ENCODE results near the gene ACSL1.
"Not testable (repeated sequence)": the region's sequence is repeated elsewhere in the genome, so short reads cannot be mapped to it uniquely, and the experiment has no call there.

Gene ACSL1

DNA sequence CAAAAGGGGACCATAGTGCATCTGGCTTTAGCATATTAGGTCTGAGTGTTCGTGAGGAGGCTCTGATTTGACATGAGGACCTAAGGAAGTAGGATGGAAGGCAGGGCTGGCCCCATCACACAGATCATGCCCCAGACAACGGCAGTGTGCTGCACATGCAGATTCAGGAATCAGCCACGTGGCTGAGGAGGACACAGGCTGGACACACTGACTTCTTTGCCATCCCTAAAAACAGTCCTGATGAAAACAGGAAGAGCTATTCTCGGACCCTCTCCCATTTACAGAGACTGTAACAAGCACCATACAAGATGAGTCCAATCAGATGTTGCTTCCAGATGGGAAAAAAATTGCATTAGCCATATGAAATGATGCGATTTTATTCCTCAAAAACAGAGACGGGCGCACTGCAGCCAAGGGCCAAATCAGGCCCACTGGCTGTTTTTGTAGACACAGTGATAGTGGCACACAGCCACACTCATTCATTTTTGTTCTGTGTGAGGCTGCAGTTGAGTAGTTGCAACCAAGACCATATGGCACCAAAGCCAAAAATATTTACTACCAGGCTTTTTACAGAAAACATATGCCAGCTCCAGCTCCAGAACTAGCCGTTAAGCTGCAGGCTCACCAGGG, 41.0 kb downstream of the ACSL1 start:
- DNase-seq: no peak

DNA sequence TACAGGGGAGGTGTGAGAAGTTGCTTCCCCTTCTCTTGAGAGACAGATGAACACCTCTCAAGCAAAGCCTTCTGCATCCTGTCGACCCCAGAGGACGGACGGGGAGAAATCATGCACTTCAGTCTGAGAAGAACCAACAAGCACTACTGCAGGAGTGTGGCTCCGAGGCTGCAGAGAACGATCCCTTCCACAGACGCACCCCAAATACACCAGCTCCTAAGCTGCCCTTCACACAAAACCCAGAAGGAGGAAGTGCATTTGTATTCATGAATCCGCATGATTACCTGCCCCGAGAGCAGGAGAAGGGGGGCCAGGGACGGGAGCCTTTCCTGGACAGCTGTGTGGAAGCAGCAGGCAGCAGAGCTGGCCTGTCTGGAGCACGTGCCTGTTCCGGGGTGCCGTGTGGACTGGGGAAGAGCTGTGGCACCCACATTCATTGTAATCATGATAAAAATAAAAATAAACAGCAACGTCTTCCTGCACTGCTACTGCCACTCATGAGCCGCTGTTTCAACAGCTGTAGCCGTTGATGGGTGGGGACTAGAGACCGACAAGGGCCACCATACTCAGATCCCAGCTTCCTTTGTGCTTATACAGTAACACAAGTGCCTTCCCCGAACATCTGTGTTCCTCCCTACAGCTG, 42.9 kb downstream of the ACSL1 start:
- DNase-seq: peak in 1 of 2 donors; percentile 39

DNA sequence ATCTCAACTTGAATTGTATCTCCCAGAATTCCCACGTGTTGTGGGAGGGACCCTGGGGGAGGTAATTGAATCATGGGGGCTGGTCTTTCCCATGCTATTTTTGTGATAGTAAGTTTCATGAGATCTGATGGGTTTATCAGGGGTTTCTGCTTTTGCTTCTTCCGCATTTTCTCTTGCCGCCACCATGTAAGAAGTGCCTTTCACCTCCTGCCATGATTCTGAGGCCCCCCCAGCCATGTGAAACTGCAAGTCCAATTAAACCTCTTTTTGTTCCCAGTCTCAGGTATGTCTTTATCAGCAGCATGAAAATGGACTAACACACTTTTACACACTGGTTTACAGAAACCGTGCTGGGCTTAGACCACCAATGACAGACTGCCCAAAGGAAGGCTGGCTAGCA, 46.6 kb downstream of the ACSL1 start:
- not testable (repeated sequence) for DNase-seq

DNA sequence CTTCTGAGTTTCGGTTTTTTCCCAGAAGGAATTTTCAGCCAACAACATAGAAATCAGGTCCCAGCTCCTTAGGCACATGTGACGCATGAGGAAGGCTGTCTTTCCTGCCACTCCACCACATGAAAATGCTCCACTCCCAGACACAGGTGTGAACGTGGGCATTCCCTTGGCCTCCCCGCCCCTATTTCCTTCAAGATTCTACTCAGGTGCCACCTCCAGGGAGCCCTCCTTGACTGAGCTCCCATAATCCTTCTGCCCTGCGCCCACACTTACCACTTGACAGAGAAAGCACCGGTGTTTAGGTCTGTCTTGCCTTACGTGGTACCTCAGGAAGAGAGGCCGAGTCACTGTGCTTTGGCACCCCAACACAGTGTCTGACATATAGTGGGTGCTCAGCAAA, 47.4 kb downstream of the ACSL1 start:
- no peak for DNase-seq

DNA sequence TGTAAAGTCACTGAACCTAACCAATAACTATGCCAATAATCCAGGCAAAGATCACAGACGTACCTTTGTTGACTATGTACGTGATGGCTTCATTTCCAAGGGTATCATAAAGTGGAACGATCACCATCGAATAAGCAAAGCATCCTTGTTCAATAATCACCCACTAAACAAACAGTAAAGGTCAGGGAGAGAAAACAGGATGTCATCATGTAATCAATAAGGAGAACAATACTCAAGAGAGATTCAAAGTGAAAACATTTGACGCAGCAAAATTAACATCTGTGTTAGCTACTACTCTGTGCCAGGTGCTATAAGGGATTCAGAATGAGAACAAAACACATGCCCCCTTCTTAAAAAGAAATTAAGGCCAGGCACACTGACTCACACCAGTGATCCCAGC, 48.9 kb downstream of the ACSL1 start:
- DNase-seq: no peak

DNA sequence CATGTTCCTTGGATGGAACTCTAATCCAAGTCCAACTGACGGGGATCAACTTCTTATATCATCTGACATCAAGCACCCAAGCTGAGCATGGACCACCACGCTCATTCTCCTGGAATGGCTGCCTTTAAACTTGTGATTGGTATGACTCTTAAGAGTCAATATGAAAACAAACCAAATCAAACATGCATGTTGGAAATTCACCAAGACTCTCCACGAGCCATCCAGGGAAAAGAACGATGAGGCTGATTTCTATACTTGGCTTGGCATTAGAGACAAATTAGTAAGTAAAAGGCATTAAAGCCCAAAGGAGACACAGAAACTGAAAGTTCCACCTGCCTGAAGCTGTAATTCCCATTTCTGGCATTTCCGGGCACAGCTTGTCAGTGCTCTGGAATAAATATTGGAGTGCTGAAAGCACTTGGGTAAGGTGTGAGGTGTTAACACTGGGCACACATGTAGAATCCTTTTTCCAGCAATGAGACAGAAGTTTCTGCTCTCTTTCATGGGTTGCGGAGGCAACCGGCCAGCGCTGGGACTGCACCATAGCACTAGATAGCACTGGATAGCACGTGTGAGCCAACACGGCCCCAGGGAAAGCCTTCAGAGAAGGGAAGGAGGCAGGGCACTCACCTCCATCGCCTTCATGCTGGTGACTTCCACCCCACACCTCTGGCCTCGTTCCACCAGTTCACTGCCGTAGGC, 49.8 kb downstream of the ACSL1 start:
- no peak for DNase-seq

DNA sequence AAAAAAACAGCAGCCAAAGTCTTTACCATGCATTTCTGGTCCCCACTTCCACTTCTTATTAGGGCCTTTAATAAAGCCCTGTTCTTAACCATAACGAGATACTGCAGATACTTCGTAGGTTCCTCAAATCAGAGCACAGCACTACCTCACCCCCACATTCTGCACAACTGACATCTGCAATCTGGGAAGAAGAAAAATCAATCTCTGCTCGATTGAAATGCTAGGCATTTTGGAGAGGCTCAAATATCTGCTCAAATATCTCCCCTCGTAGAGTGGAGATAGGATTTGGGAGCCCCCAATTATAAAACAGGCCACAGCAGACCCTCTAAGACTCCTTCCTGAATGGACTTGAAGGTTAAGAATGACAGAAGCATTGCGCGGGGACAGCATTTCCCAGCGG, 51.6 kb downstream of the ACSL1 start:
- DNase-seq: no peak

DNA sequence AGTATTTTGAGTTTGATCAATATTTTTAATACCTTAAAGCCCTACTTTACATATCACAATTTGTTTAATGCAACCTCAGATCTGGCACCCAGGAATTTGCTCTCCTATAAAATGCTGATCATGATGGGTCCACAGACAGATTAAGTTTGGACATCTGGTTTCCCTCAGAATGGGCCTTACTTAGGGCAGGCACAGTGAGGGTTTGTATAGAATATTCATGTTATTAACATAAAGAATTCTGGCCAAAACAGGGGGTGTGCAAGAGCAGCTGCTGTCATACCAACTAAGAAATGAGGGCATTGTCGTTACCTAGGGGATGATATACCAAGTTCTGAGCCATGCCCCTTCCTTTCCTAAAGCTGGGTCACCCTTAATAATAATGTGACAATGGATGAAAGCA, 54.4 kb downstream of the ACSL1 start:
- no peak for DNase-seq

DNA sequence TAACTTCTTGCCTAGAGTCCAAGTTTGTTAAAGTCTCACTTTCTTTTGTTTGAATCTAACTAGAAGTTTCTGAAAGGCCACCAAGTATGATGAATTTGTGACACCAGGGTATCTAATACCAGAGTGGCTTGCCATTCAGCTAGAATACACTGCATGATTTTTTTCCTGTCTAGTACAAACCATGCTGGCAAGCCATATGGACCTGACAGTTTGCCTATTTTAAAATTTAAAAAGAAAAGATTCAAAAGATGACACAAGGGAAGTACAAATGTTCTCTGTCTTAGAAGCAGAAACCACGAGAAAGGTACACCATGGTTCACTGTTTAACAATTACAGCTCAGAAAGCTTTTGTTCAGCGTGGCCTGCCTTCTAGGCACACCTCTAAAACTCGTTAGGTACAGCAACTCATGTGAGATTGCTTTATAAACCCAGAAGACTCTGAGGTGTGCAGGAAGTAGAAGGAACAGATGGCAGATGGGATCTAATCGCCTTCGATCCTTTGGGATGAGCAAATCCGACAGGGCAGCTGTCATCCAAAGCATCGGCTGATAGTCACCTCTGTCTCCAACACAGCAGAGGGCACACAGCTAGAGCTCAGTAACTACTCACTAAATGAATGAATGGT, 56.5 kb downstream of the ACSL1 start:
- no peak for DNase-seq

DNA sequence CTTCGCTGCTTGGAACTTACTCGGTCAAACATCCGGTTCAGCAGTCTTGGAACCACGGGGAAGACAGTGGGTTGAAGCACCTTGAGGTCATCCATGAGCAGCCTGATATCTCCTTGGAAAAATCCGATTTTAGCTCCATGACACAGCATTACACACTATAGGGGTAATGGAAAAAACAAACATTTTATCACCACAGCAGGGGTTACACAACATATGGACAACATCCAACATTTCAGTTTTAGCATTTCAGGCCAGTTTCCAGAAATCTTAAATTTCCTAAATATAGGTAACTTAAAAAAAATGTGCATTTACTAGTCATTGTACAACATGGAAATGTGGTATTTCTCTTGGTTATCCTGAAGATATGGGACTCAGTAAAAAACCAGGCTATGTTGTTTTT, 57.5 kb downstream of the ACSL1 start:
- no peak for DNase-seq

DNA sequence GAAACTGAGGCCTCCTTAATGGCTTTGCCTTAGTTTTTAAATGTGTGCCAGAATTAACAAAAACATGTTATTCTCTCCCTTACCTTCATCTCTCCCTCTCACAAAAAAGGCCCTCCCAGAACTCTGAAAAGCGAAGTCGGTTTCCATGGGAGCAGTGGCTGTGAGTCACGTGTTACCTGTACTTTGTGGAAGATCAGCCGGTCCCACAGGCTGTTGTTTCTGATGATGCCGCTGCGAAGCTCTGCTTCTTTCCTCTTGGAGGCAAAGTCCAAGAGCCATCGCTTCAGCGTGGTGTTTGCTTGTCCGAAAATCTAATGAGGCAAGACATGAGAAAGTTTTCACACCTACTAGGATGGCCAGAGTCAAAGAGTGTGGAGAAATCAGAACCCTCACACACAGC, 59.3 kb downstream of the ACSL1 start:
- DNase-seq: no peak

DNA sequence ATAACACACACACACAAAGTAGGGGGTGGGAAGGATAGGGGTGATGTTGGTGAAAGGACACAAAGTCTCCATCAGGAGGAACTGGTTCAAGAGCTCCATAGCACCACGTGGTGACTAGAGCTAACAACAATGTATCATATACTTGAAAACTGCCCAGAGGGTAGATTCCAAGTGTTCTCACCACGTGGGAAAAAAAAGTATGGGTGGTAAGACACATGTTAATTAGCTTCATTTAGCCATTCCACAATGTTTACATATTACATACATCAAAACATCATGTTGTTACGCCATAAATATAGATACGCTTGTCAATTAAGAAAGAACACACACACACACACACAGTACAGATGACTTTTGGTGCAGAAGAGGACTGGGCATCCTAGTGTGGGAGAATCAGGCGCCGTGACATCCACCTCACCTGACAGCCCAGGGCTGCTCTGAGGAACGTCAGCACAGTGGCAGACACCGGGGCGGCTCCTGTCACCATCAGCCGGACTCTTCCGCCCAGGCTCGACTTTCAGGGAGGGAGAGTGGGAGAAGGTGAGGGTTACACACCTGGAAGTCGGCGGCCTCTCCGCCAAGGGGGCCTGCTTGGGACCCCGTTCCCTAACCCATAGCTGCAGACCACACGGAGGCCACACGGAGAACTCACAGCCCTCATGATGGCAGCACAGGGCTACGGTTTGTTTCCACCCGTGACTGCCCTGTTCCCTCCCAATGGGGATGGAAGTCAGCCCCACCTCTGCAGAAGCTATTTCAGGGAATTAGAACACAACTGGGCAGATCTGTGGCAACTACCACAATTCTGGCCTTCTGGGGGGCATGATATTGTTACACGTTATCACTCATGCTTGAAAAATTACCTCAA, 60.1 kb downstream of the ACSL1 start:
- DNase-seq: no peak

DNA sequence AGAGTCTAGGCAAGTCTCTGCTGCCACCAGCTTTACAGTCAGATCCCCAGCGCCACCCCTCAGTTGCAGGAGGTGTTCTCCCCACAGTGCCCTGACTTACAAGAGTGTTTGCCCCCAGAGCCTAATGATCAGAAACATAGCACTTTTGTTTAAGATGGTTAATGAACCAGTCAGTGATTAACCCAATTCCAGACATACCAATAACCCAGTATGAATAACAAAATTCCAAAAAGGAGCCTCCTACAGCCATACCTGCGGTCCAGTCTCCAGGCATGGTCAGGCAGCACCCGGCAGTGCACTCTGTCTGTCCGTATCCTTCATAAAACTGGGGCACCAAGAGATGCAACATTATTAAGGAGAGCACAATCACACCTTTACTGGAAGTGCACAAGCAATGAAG, 61.2 kb downstream of the ACSL1 start:
- no peak for DNase-seq

DNA sequence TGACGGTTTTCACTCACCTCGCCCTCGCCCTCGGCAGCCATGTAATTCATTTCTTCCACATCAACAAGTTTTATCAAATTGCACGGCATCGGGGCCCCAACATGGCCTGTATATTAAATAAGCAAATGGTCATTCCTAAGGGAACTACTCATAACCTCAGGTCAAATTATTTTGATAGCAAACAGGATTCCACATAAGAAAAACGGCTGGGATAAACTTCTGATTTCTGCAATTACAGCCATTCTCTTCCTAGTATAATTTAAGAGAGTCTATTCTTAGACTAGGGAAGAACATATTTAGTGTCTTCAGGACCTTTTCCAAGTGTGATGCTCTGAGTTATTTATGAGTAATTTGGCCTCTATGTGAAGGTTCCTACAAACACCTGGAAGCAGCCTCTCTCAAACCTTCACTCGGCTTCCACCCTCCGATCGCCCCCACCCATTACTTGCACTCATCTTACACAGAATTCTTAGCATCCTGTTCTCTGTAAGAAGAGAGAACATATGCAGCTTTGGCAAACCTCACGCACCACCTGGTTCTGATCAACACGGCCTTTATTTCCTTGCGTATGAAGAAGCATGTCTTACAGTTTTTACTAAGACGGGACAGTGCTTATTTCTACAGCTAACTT, 62.5 kb downstream of the ACSL1 start:
- DNase-seq: no peak

DNA sequence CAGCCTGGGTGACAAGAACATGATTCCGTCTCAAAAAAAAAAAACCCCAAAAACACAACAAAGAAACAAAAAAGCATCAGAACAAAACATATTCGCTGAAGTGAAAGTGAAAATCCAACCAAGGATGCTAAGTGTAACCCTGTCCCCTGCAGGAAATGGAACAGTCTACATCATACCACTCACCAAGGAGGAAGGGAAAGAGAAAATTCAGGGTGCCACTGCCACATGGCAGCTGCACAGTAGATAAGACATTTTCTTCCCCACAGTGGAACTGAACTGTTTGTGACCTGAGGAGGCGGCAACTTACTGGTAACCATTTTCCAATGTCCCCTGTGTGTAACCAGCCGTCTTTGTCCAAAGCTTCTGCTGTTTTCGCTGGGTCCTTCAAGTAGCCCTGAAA, 63.7 kb downstream of the ACSL1 start:
- peak in 1 of 2 donors; percentile 85 for DNase-seq

DNA sequence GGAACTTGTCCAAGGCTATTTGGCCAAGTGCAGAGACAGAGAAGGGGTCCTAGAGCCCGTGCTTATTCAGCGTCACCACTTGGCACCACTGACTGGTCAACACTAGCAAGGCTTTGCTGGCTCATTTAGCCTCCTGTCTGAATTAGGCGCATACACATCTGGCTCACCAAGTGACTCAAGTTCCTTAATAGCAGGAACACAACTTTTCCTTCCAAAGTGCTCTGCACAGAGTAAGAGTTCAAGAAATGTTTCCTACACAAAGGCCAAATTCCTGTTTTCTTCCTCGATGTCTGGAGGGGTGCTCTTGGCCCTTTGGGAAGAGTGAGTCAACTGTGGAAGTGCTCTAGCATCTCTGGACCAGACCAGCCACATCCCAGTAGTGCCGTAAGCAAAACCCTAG, 65.1 kb downstream of the ACSL1 start:
- DNase-seq: no peak

DNA sequence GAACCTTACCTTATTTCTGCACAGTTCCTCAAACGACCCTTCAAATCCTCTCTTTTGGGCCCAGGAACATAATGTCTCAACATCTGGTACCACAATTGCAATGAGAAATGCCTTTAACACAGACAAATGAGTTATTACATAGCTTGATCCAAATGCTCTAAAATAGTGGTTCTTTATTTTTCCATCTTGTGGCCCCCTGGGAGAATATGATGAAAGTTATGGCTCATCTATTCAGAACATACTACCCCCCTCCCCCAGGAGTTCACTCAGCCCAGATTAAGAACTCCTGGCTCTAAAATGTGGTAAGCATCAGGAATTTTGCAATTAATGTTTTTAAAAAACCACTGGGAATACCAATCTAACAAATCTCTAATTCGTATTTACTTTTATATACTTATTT, 68.0 kb downstream of the ACSL1 start:
- no peak for DNase-seq

DNA sequence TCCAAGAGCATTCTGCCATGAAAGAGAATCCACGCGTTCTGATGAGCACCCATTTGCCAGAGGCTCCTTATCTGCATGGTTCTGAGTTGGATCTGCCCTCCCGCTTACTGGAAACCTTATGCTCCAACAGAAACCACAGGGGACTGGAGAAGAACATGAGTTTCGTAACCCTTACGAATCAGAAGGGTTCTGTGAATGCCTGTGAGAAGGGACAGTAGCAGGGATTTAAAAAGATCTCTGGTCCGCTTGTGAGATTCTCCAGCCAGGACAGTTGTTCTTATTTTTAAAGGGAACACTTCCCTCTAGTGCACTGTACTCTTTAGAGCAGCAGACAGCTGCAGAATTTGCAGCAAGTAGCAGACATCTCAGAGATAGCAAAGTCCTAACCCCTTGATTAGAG, 69.4 kb downstream of the ACSL1 start:
- DNase-seq: no peak

DNA sequence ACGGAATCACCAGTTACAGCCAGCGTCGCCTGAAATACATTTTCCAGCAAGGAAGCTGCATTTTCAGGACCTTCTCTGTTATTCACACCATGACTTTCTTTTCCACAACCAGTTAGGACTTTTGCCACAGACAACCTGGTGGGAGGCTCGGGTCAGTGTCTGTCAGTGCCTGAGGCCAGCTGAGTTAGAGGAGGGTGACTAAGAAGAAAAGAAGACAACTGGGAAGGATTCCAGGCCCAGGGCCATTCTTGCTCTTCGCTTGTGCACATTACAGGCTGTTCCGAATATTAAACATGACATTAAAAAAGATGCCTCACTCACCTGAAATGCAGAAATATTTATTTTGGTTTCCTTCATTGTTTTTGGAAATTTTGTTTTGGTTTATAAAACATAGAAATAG, 70.5 kb downstream of the ACSL1 start:
- no peak for DNase-seq

DNA sequence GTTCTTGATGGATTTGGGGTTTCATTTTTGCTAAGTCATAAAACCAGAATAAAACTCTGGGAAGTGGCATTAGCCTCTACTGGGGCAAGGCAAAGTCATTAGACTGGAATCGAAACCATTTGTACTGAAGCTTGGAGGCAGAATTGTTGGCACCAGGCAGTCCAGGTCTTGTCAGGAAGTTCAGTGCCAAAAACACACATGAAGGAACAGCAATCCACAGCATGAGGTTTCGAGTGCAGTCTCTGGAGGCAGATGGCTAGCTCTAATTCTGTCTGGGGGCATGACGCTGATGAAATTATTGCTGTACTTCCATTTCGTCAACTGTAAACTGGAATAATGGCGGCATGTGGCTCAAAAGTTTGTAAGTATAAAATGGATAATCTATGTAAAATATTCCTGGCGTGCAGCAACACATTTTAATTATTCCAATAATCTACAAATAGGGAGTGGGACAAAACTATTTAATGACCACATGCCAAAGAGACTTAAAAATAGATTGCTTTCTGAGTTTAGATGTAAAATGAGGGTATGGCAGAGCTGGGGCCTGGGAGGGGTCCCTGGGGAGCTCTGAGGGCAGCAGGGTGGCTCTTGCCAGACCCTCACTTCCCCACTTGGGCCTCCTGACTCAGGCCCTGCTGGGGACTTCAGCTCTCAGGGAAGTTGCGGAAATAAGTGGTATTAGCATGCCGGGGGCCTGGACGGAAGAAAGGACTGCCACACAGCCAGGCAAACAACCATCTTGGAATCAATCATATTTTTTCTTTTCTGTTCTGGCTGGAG, 73.1 kb downstream of the ACSL1 start:
- DNase-seq: no peak

DNA sequence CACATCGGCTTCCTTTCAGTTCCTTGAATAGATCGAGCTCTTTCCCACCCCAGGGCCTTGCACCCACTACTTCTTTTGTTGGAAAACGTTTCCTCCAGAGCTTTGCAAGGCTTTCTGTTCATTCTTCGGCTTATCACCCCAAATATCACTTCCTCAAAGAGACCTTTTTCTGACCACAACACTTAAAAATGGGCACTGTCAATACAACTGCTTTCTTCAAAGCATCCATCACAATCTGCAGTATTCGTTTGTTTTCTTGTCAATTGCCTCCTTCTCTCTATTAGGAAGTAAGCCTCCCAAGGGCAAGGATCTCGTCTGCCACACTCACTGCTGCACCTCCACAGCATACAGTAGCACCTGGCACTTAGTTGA, 74.2 kb downstream of the ACSL1 start:
- no peak for DNase-seq

Measured in bone marrow (tissue), 2 donors.